ENCODE measurements around the gene ZGRF1.

ZGRF1 gene

DNA sequence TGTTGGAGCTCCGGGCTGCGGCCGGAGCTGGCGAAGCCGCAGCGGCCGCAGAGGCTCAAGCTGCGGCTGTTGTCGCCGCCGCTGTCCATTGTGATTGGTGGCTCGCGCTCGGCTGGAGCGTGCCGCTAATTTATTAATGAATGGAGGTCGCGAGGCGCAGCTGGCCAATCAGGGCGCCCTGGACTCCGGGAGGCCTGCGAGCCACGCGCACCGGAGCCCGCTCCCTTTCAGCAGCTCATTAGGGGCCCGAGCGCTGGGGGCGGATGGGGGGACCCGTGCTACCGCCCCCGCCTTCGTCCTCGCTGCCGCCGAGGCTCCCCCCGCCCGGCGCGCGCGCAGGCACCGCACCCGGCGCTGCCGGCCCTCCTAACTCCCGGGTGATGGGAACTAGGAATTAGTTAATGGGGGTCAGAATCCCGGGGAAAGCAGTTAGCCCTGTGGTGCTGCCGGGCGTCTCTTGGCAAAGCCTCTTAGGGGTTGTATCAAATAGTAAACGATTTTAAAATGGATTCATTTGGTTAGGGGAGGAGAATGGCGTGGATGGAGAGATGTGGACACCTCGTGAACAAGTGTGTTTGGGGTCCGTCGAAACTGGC is 120.1 kb downstream of the ZGRF1 start:
- Histone ChIP-seq H3K27ac (ENCODE audit: low read depth in 2 of 2, low read length in 2 of 2) (no peak overlapping the region), H3K4me1 (ENCODE audit: control insufficient read depth in 2 of 2, insufficient read depth in 2 of 2, low read length in 2 of 2) (peaks cover 12 to 26% of the 10 kb centered on the region in 2 donors), H3K4me3 (ENCODE audit: low read length in 2 of 2) (peak overlapping the region in 1 of 2 donors; percentile 20), H3K36me3 (ENCODE audit: control insufficient read depth in 2 of 2, insufficient read depth in 2 of 2, low read length in 2 of 2) (no peaks in the 10 kb centered on the region), H3K9ac (ENCODE audit: low read depth in 1 of 2, low read length in 2 of 2) (no peak overlapping the region), H3K27me3 (ENCODE audit: control insufficient read depth in 2 of 2, insufficient read depth in 2 of 2, low read length in 2 of 2) (peaks cover 75 to 89% of the 10 kb centered on the region in 2 donors), H3K9me3 (ENCODE audit: control insufficient read depth in 2 of 2, low read length in 2 of 2) (peaks cover 0 to 4% of the 10 kb centered on the region in 2 donors)

DNA sequence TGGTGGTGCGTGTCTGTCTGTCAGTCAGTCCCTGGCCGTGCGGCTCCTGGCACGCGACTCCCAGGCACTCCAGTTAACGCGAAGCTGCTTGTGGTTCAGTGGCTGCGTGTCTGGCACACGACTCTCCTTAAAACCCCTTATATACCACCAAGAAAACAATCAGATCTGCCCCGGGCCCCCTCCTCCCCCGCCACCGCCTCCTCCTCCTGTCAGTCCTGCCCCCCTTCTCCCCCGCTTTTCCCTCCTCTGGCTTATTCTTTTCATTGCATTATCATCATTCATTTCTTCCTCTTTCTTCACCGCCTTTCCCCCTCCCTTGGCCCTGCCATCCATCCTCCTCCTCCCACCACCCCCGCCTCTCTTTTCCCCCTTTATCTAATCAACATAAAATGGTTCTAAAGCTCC is 120.6 kb downstream of the ZGRF1 start, which contains the start of gene NEUROG2:
Gene NEUROG2 (minus strand): TSS at position 115 of the 405 bp plus-strand sequence. CDS start 705 bp downstream, outside the sequence.
- Histone ChIP-seq H3K36me3 (ENCODE audit: control insufficient read depth in 2 of 2, insufficient read depth in 2 of 2, low read length in 2 of 2) (no peaks in the 10 kb centered on the region), H3K9ac (ENCODE audit: low read depth in 1 of 2, low read length in 2 of 2) (peak within 1 kb of the TSS in 1 of 2 donors; percentile 32), H3K9me3 (ENCODE audit: control insufficient read depth in 2 of 2, low read length in 2 of 2) (peaks cover 0 to 4% of the 10 kb centered on the region in 2 donors), H3K4me1 (ENCODE audit: control insufficient read depth in 2 of 2, insufficient read depth in 2 of 2, low read length in 2 of 2) (peaks cover 12 to 24% of the 10 kb centered on the region in 2 donors), H3K4me3 (ENCODE audit: low read length in 2 of 2) (peak within 1 kb of the TSS; percentile 53 to 75), H3K27me3 (ENCODE audit: control insufficient read depth in 2 of 2, insufficient read depth in 2 of 2, low read length in 2 of 2) (peaks cover 75 to 89% of the 10 kb centered on the region in 2 donors), H3K27ac (ENCODE audit: low read depth in 2 of 2, low read length in 2 of 2) (no peak within 1 kb of the TSS)

DNA sequence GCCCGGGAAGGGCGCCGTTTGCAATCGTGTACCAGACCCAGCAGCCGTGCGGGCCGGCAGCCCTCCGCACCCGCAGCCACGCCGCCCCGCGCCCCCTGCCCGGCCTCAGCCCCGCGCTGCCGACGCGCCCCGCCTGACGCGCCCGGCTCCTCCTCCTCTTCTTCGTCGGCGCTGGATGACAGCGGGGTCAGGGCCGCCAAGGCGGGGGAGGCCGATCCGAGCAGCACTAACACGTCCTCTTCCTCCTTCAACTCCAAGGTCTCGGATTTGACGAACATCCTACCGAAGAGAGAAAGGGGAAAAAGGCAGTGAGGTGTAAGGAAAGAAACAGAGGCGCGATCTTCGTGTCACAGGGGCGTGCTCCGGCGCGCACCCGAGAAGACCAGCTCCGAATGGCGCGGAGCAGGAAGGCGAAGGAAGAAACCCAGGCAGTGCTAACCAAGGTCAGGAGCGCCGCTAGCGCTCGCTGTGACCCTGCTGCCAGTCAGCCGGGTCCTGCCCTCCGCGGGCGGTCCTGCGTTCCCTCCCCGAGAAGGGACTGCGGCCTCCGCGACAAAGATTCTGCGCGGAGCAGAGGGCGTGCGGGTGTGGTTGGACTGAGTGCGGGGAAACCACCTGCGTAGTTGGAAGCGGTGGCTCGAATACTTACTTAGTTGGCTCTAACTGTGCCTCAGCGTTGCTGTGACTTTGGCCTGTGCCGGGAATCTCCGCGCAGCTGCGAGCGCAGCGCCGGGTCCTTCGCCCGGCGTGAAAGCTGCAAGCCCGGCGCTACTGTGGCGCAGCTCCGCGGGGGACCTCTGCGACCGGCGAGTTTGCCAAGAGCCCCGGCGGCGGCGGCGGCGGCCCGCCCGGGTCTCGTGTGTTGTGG is 121.3 kb downstream of the ZGRF1 start:
- no peak overlapping the region for H3K27ac ChIP-seq (ENCODE audit: low read depth in 2 of 2, low read length in 2 of 2)
- peaks cover 75 to 89% of the 10 kb centered on the region in 2 donors for H3K27me3 ChIP-seq (ENCODE audit: control insufficient read depth in 2 of 2, insufficient read depth in 2 of 2, low read length in 2 of 2)
- no peaks in the 10 kb centered on the region for H3K36me3 ChIP-seq (ENCODE audit: control insufficient read depth in 2 of 2, insufficient read depth in 2 of 2, low read length in 2 of 2)
- H3K4me3 ChIP-seq (ENCODE audit: low read length in 2 of 2), result peak overlapping the region; percentile 53 to 75
- peaks cover 12 to 24% of the 10 kb centered on the region in 2 donors for H3K4me1 ChIP-seq (ENCODE audit: control insufficient read depth in 2 of 2, insufficient read depth in 2 of 2, low read length in 2 of 2)
- peak overlapping the region in 1 of 2 donors; percentile 32 for H3K9ac ChIP-seq (ENCODE audit: low read depth in 1 of 2, low read length in 2 of 2)
- H3K9me3 ChIP-seq (ENCODE audit: control insufficient read depth in 2 of 2, low read length in 2 of 2), result peaks cover 0 to 4% of the 10 kb centered on the region in 2 donors

DNA sequence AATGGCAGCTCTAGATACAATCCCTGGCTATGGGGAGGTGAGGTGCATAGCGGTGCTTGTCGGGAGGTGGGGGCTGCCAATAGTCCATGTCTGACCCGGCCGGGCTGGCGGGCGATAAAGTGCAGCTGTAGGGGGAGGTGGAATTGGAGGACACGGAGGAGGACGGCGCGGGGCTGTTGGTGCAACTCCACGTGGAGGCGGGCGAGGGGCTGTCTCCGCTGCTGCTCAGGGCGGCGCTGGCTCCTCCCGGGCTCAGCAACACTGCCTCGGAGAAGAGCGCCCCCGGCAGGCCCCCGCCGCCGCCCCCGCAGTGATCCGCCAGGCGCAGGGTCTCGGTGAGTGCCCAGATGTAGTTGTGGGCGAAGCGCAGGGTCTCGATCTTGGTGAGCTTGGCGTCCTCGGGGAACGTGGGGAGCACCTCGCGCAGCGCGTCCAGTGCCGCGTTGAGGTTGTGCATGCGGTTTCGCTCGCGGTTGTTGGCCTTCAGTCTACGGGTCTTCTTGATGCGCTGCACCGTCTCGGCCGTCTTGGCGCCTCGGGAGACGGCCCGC is 122.0 kb downstream of the ZGRF1 start:
- Histone ChIP-seq H3K4me1 (ENCODE audit: control insufficient read depth in 2 of 2, insufficient read depth in 2 of 2, low read length in 2 of 2) (peaks cover 12 to 24% of the 10 kb centered on the region in 2 donors), H3K36me3 (ENCODE audit: control insufficient read depth in 2 of 2, insufficient read depth in 2 of 2, low read length in 2 of 2) (no peaks in the 10 kb centered on the region), H3K9ac (ENCODE audit: low read depth in 1 of 2, low read length in 2 of 2) (no peak overlapping the region), H3K4me3 (ENCODE audit: low read length in 2 of 2) (peak overlapping the region; percentile 53 to 75), H3K9me3 (ENCODE audit: control insufficient read depth in 2 of 2, low read length in 2 of 2) (peaks cover 0 to under 1% of the 10 kb centered on the region in 2 donors), H3K27me3 (ENCODE audit: control insufficient read depth in 2 of 2, insufficient read depth in 2 of 2, low read length in 2 of 2) (peaks cover 73 to 87% of the 10 kb centered on the region in 2 donors), H3K27ac (ENCODE audit: low read depth in 2 of 2, low read length in 2 of 2) (no peak overlapping the region)

DNA sequence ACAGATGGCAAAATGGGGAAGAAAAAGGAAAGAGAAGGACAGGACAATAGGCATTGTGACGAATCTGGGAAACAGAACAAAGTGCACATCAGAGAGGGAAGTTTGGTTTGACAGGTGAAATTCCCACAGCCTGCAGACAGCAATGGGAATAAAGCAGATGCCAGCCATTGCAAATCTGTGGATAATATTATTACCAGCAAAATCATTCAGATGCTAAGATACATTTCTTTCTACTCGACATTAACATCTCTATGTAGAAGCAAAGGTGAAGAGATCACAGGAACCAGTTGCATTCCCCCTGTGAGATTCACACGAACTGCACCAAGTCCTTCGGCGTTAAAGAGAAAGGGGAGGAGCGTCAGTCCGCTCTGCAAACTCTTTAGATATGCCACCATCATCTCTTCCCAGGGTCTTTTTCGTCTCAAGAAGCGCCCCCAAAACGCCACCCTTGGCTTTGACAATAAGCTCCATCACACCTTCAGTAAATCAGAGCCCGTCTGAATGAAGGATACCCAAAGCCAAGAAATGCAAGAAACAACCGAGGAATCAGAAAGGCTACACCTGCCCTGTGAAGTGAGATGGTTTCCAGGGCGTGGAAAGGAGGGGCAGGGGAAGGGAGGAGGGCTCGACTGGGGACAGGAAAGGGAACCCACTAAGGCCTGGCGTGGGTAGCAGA is 122.6 kb downstream of the ZGRF1 start:
- H3K36me3 ChIP-seq (ENCODE audit: control insufficient read depth in 2 of 2, insufficient read depth in 2 of 2, low read length in 2 of 2), result no peaks in the 10 kb centered on the region

DNA sequence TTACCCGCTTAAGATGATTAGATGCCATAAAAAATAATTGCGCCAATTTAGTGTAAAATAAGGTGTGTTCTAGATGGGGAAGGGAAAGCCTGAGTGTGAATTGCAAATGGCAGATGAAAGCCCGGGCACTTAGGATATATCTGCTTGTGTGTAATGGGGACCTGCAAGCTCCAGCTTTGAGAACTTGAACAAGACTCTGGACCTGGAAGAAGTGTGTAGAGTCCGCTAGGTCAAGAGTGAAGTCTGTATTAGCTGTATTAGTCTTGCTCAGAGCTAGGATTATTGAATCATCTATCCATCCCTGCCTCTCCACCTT is 124.9 kb downstream of the ZGRF1 start:
- no peak overlapping the region for H3K27ac ChIP-seq (ENCODE audit: low read depth in 2 of 2, low read length in 2 of 2)
- no peaks in the 10 kb centered on the region for H3K36me3 ChIP-seq (ENCODE audit: control insufficient read depth in 2 of 2, insufficient read depth in 2 of 2, low read length in 2 of 2)
- H3K27me3 ChIP-seq (ENCODE audit: control insufficient read depth in 2 of 2, insufficient read depth in 2 of 2, low read length in 2 of 2), result peaks cover 65 to 78% of the 10 kb centered on the region in 2 donors
- H3K4me1 ChIP-seq (ENCODE audit: control insufficient read depth in 2 of 2, insufficient read depth in 2 of 2, low read length in 2 of 2), result peaks cover 7 to 17% of the 10 kb centered on the region in 2 donors
- H3K4me3 ChIP-seq (ENCODE audit: low read length in 2 of 2), result no peak overlapping the region
- H3K9me3 ChIP-seq (ENCODE audit: control insufficient read depth in 2 of 2, low read length in 2 of 2), result no peaks in the 10 kb centered on the region
- no peak overlapping the region for H3K9ac ChIP-seq (ENCODE audit: low read depth in 1 of 2, low read length in 2 of 2)

More for the DNA sequence above, 122.6 kb downstream of the ZGRF1 start:
- Histone ChIP-seq H3K27me3 (ENCODE audit: control insufficient read depth in 2 of 2, insufficient read depth in 2 of 2, low read length in 2 of 2) (peaks cover 76 to 91% of the 10 kb centered on the region in 2 donors), H3K27ac (ENCODE audit: low read depth in 2 of 2, low read length in 2 of 2) (no peak overlapping the region), H3K4me3 (ENCODE audit: low read length in 2 of 2) (peak overlapping the region in 1 of 2 donors; percentile 41), H3K4me1 (ENCODE audit: control insufficient read depth in 2 of 2, insufficient read depth in 2 of 2, low read length in 2 of 2) (peaks cover 12 to 24% of the 10 kb centered on the region in 2 donors), H3K9ac (ENCODE audit: low read depth in 1 of 2, low read length in 2 of 2) (no peak overlapping the region), H3K9me3 (ENCODE audit: control insufficient read depth in 2 of 2, low read length in 2 of 2) (no peaks in the 10 kb centered on the region)

DNA sequence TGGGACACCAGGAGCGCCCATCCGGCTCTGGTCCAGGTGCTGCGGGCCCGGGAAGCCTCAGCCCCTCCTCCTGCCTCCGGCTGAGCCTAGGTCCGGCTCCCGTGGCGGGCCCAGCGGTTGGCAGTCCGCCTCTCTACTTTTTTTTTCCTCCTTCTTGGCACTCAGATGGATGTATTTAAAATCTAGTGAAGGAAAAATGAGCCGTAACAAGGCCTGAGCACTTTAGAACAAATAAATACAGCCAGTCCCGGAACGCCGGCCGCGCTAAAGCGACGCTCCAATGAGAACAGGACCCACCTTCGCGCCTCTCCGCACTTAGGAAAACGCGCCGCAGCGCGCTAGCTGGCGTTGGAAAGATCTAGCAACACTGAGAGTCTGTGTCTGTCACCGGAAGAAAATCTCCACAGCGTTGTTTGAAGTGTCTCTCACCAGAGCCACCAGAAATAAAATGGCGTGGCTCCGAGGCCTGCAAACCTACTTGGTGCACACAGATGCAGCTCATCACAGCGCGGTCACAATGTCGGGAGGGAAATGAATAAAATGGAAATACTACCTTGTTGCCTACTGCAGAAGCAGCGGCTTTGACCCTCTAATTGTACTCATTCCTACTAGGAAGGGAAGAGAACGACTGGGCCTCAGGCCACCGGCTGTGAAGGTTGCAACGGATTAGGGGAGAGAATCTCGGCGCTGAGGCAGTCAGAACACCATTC is 125.5 kb downstream of the ZGRF1 start:
- peaks cover 62 to 73% of the 10 kb centered on the region in 2 donors for H3K27me3 ChIP-seq (ENCODE audit: control insufficient read depth in 2 of 2, insufficient read depth in 2 of 2, low read length in 2 of 2)
- H3K4me1 ChIP-seq (ENCODE audit: control insufficient read depth in 2 of 2, insufficient read depth in 2 of 2, low read length in 2 of 2), result peaks cover 4 to 12% of the 10 kb centered on the region in 2 donors
- H3K27ac ChIP-seq (ENCODE audit: low read depth in 2 of 2, low read length in 2 of 2), result no peak overlapping the region
- H3K9me3 ChIP-seq (ENCODE audit: control insufficient read depth in 2 of 2, low read length in 2 of 2), result no peaks in the 10 kb centered on the region
- H3K36me3 ChIP-seq (ENCODE audit: control insufficient read depth in 2 of 2, insufficient read depth in 2 of 2, low read length in 2 of 2), result no peaks in the 10 kb centered on the region
- H3K9ac ChIP-seq (ENCODE audit: low read depth in 1 of 2, low read length in 2 of 2), result no peak overlapping the region
- H3K4me3 ChIP-seq (ENCODE audit: low read length in 2 of 2), result no peak overlapping the region

DNA sequence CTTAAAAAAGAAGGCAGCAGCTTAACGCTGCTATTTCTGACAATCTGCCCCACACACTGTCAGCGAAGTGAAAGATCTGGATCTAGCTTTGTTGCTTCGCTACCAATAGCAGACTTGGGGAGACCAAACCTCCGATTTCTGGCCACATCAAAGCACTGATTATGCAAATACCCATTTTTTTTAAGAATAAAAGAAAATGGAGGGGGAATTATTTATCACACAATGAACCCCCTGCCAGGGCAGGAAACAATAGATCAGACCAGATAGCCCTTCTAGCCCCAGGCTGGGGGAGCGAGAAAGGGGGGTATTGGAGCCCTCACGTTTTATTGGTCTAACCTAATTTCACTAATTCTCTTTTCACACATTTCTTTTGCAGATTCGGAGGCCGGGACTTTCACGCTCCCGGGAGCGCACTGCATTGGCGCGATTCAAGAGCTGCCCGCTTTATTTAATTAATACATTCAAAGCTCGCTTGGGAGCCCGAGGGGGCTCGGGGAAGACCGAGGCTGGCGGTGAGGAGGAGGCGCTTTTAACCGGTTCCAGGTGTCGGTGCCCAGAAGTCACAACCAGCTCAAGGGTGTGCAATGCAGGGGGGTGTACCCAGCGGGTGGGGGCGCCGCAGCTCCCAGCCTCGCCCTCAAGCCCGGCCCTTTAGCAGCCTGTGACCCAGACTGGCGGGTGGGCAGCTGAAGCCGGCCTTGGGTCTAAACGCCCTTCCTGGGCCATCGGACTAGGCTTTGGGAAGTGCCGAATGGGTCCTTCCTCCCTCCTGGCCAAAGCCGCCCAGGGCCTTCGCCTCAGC is 126.2 kb downstream of the ZGRF1 start:
- no peak overlapping the region for H3K27ac ChIP-seq (ENCODE audit: low read depth in 2 of 2, low read length in 2 of 2)
- H3K4me1 ChIP-seq (ENCODE audit: control insufficient read depth in 2 of 2, insufficient read depth in 2 of 2, low read length in 2 of 2), result peaks cover 2 to 7% of the 10 kb centered on the region in 2 donors
- no peak overlapping the region for H3K9ac ChIP-seq (ENCODE audit: low read depth in 1 of 2, low read length in 2 of 2)
- peaks cover 58 to 67% of the 10 kb centered on the region in 2 donors for H3K27me3 ChIP-seq (ENCODE audit: control insufficient read depth in 2 of 2, insufficient read depth in 2 of 2, low read length in 2 of 2)
- H3K4me3 ChIP-seq (ENCODE audit: low read length in 2 of 2), result peak overlapping the region in 1 of 2 donors; percentile 44
- H3K36me3 ChIP-seq (ENCODE audit: control insufficient read depth in 2 of 2, insufficient read depth in 2 of 2, low read length in 2 of 2), result no peaks in the 10 kb centered on the region
- H3K9me3 ChIP-seq (ENCODE audit: control insufficient read depth in 2 of 2, low read length in 2 of 2), result no peaks in the 10 kb centered on the region

Data from mucosa of rectum (tissue), 2 donors.